Stimulated activated CD4-positive, alpha-beta T cell treated with anti-CD3 and anti-CD28 coated beads, Interleukin-15, amount 100 ng/mL, for 1 hour (primary cell): Measurements from ENCODE around the gene ACSL4.

Experiments used
- DNase-seq, 2 donors: peaks; one replicate each; pipeline ENCODE4 v3.0.0-alpha.2; 2020; ENCODE audit warnings: low read depth in 1 of 2, low spot score in 1 of 2

Gene ACSL4

DNA sequence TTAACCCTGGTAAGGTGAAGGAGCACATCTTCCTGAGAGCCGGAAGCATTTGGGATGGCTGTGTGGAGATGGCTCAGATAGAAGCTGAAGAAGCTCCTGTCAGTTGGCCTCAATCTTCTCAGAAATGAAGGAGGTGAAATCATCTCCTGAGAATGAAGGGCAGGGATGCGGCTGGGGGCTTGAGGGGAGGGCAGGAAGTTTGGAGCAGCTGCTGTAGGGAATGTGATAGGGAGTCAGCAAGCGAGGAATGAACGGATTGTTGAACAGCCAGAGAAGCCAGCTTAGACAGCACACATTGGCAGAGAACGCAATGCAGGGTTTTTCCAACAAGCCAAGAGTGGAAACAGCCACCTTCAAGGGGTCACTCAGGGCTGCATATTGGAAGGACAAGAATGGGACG, 118.1 kb downstream of the ACSL4 start:
- DNase-seq = no peak

DNA sequence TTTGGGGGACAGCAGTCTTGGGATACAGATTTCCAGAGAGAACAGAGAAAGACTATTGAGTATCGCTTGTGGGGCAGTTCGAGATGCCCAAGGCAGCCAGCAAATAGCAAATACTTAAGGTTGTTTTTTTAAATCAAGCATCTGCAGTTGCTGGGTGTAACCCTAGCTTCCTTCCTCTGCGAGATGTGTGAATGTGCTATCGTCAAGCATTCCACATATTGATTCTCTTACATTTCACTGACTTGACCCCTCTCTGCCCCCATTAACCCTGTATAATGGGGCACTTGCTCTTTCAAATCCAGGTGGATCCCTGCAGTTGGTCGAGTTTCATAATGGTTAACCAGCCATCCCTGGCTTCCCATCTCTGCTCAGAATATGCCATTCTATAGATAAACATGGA, 131.6 kb downstream of the ACSL4 start:
- no peak for DNase-seq

DNA sequence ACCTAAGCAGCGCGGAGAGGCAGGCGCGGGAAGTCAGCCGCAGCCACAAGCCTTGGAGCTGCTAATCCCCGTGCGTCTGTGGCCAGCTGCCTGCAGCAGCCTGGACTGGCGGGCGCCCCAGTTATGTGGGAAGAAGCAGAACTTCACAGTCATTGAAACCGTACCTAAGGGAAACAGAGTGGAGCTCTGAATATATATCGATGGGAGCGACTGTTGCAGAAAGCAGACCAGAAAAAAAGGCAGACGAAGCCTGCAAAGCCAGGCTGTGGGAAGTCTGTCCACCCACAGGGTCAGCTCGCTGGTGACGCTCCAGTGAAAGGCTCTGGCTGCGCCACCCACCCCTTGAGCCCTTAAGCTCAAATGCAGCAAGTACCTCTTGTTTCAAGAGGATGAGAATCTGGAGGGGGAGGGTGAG, 132.8 kb downstream of the ACSL4 start:
- DNase-seq = no peak

DNA sequence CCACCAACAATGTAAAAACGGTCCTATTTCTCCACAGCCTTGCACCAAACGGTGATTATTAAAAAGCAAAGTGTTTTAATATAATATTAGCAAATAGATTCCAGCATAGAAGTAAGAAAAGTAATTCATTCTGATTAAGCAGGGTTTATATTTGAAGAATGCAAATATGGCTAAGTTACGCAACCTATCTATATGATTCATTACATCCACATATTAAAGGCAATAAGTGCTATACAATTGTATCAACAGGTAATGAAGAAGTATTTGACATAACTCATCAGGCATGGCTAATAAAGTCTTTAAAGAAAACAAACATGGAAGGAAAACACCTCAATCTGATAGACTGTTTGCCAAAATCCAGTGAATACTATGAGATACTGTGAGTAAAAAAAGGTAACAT, 137.0 kb downstream of the ACSL4 start:
- DNase-seq = no peak
